ENCODE data around the gene OR2V2.

DNA sequence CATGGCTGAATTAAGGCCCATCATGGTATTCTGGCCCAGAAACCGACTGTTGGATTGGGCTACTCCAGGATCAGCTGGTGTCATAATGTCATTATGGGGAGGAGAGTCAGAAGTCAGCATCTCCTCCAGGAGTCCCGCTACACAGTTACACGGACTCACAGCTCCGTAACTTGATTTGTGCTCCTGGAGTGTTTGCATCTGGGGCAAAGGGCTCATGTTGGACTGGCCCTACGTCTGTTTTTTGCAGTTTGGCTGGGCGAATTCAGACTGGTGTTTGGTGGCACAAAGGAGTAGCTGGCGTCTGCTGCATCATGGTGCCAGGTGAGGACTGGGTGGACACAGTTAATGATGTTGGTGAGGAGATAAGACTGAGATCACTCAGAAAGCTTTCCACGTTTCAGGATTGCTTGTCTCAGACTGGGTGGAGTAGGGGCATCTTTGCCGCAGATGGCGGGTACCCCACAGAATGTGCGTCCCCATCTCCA, 47.7 kb upstream of the OR2V2 start:
- TF ChIP-seq, protein P1, sequence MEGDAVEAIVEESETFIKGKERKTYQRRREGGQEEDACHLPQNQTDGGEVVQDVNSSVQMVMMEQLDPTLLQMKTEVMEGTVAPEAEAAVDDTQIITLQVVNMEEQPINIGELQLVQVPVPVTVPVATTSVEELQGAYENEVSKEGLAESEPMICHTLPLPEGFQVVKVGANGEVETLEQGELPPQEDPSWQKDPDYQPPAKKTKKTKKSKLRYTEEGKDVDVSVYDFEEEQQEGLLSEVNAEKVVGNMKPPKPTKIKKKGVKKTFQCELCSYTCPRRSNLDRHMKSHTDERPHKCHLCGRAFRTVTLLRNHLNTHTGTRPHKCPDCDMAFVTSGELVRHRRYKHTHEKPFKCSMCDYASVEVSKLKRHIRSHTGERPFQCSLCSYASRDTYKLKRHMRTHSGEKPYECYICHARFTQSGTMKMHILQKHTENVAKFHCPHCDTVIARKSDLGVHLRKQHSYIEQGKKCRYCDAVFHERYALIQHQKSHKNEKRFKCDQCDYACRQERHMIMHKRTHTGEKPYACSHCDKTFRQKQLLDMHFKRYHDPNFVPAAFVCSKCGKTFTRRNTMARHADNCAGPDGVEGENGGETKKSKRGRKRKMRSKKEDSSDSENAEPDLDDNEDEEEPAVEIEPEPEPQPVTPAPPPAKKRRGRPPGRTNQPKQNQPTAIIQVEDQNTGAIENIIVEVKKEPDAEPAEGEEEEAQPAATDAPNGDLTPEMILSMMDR (IDR thresholded peaks at IDR 0.05; ENCODE audit: low read depth, low read length, poor library complexity, severe bottlenecking) = no peak
- no peak for TF ChIP-seq EZH2phosphoT487 (IDR thresholded peaks at IDR 0.05; ENCODE audit: borderline replicate concordance, low read length)

Data from DOHH2 (cell line).